Type B pancreatic cell (in vitro differentiated cells): ENCODE results near the gene NEDD4L. TPM values are rescaled to one million over a fixed set of nuclear protein-coding genes. Genes with fewer than 3 reads are reported as not detected.

Experiments used
- DNase-seq: peaks from one replicate; pipeline ENCODE4 v3.0.0; 2021; ENCODE audit warnings: mixed read lengths; ENCODE audit not compliant: unreplicated experiment; ENCODE audit errors: extremely low spot score
- H3K27ac Mint-ChIP-seq: 2 replicates; pipeline ENCODE4 v1.8.0; 2021; ENCODE audit warnings: mild to moderate bottlenecking, mixed read lengths
- H3K27me3 Mint-ChIP-seq: 2 replicates; pipeline ENCODE4 v1.8.0; 2021; ENCODE audit warnings: mixed read lengths
- H3K36me3 Mint-ChIP-seq: 2 replicates; pipeline ENCODE4 v1.8.0; 2021; ENCODE audit warnings: mixed read lengths
- H3K4me1 Mint-ChIP-seq: one replicate; pipeline ENCODE4 v1.8.0; 2021; ENCODE audit warnings: mixed read lengths; ENCODE audit not compliant: unreplicated experiment
- H3K4me3 Mint-ChIP-seq: 2 replicates; pipeline ENCODE4 v1.8.0; 2021; ENCODE audit warnings: mild to moderate bottlenecking, mixed read lengths
- H3K9me3 Mint-ChIP-seq: 2 replicates; pipeline ENCODE4 v1.8.0; 2021; ENCODE audit warnings: mixed read lengths
- total RNA-seq: library from RNA; stranded (reverse); gene quantifications from 2 replicates; pipeline ENCODE4 v1.2.1, GENCODE V29; 2021; ENCODE audit warnings: low replicate concordance
- TF ChIP-seq, protein P1 (sequence below): fragments of 200-600 bp; sonication (generic); conservative IDR thresholded peaks from 2 replicates; pipeline ENCODE4 v1.5.0; 2021; ENCODE audit warnings: antibody characterized with exemption, mild to moderate bottlenecking

NEDD4L gene
- total RNA-seq, 1 donor from 2014 or later, result 84.7 TPM

DNA sequence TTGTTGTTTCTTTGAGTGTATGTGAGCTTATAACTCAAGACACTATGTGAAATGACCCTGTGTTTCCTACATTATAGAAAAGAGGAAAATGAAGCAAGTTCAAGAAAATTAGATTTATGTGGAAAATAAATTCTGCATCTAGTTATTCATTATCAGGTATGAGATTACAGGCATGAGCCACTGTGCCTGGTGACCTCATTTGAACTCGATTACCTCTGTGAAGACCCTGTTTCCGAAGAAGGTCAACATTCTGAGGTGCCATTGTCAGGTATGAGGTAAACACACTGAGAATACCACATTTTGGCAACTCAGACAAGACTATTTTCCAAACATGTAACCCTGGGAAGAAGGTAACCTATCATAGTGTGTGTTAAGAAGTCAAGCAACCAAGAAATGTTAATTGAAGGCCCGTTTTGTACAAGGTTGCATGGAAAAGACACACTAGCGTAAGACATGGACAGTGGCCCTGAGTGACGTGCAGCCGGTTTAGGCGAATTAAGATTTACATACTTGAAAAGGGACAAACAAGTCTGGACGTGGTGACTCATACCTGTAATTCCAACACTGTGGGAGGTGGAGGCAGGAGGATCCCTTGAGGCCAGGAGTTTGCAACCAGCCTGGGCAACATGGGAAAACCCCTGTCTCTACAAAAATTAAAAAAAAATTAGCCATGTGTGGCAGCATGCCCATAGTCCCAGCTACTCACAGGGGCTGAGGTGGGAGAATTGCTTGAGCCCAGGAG, 186.6 kb downstream of the NEDD4L start:
- Mint-ChIP-seq H3K27ac (peak overlapping the region; percentile 90), H3K27me3 (no peaks in the 10 kb centered on the region), H3K4me3 (peak overlapping the region; percentile 9), H3K9me3 (no peaks in the 10 kb centered on the region), H3K36me3 (peaks cover 21% of the 10 kb centered on the region), H3K4me1 (peaks cover 74% of the 10 kb centered on the region)
- no peak for DNase-seq
- TF ChIP-seq, protein P1, sequence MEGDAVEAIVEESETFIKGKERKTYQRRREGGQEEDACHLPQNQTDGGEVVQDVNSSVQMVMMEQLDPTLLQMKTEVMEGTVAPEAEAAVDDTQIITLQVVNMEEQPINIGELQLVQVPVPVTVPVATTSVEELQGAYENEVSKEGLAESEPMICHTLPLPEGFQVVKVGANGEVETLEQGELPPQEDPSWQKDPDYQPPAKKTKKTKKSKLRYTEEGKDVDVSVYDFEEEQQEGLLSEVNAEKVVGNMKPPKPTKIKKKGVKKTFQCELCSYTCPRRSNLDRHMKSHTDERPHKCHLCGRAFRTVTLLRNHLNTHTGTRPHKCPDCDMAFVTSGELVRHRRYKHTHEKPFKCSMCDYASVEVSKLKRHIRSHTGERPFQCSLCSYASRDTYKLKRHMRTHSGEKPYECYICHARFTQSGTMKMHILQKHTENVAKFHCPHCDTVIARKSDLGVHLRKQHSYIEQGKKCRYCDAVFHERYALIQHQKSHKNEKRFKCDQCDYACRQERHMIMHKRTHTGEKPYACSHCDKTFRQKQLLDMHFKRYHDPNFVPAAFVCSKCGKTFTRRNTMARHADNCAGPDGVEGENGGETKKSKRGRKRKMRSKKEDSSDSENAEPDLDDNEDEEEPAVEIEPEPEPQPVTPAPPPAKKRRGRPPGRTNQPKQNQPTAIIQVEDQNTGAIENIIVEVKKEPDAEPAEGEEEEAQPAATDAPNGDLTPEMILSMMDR, result no peak

DNA sequence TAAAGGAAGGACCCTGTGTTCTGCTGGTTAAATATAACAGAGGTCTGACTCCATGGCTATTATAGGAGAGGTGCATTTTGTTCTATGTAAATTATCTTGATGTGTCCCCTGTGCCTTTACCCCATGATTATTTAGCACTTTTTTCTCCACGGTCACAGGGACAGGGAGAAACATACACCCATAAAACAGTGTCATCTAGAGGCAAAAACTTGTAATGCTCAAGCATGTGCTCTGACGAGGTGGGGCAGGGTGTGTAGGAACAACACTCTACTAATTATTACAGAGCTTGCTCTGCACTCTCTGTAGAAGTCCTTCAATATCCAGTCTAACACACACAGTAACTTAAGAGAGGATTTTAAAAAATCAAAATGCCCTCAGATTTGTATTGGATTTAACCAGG, 187.9 kb downstream of the NEDD4L start:
- H3K27ac Mint-ChIP-seq, result peak overlapping the region; percentile 90

DNA sequence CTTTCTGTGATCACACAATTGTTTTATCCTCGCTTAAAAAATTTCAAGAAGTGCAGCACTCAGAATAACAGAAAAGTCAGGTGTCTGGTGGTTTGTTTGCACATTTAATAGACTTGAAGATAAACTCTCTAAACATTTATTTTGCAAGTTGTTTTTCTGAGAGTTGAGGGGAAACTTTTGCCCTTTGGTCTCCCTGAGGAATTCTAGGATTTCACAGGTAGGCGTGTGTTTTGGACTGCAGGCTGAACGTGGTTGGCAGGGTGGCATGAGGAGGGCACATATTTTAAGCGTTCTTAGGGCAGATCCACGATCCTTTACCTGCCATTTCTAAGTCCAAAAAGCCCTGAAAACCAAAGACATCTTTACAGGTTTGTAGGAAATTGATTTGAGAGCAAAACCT, 188.6 kb downstream of the NEDD4L start:
- H3K9me3 Mint-ChIP-seq, result no peaks in the 10 kb centered on the region
- peaks cover 21% of the 10 kb centered on the region for H3K36me3 Mint-ChIP-seq
- no peak for DNase-seq
- H3K4me3 Mint-ChIP-seq, result peak overlapping the region; percentile 60
- peaks cover 53% of the 10 kb centered on the region for H3K4me1 Mint-ChIP-seq
- H3K27me3 Mint-ChIP-seq, result no peaks in the 10 kb centered on the region
- TF ChIP-seq, protein P1, result no peak
- peak overlapping the region; percentile 90 for H3K27ac Mint-ChIP-seq

More for the DNA sequence above, 187.9 kb downstream of the NEDD4L start:
- Mint-ChIP-seq H3K9me3 (no peaks in the 10 kb centered on the region), H3K4me1 (peaks cover 60% of the 10 kb centered on the region), H3K4me3 (peak overlapping the region; percentile 69), H3K36me3 (peaks cover 21% of the 10 kb centered on the region), H3K27me3 (no peaks in the 10 kb centered on the region)
- DNase-seq, result no peak
- TF ChIP-seq, protein P1, result peak; percentile 21

DNA sequence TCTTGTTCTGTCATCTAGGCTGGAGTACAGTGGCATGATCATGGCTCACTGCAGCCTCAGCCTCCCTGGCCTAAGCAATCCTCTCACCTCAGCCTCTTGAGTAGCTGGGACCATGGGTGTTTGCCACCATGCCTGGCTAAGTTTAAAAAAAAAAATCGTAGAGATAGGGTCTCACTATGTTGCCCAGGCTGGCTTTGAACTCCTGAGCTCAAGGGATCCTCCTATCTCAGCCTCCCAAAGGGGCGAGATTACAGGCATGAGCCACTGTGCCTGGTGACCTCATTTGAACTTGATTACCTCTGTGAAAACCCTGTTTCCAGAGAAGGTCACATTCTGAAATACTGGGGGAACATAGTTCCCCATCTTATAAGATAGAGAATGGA, 190.3 kb downstream of the NEDD4L start:
- no peaks in the 10 kb centered on the region for H3K27me3 Mint-ChIP-seq
- peaks cover 21% of the 10 kb centered on the region for H3K36me3 Mint-ChIP-seq
- peaks cover 47% of the 10 kb centered on the region for H3K4me1 Mint-ChIP-seq
- TF ChIP-seq, protein P1, result no peak
- DNase-seq, result no peak
- H3K9me3 Mint-ChIP-seq, result no peaks in the 10 kb centered on the region
- H3K27ac Mint-ChIP-seq, result peak overlapping the region; percentile 80
- no peak overlapping the region for H3K4me3 Mint-ChIP-seq

DNA sequence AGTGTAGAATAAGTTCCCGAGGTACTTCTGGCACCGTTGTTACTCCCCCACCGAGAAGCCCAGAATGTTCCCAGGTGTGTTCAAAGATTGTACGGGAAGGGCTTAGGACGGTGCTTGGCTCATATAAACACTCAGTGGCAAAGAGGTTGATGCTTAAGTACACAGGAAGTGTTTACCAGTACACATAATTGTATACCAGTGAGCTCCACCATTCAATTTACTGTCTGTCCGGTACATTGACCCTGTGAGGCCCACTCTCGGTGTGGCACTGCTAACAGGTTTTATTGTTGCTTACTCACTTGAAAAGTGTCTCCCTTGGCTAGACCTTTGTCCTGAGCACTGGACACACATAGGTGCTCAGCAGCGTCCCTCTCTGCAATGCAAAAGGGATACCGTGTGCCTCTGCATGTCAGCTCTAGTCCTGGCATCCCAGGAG, 191.0 kb downstream of the NEDD4L start:
- H3K9me3 Mint-ChIP-seq, result no peaks in the 10 kb centered on the region
- peaks cover 52% of the 10 kb centered on the region for H3K4me1 Mint-ChIP-seq
- TF ChIP-seq, protein P1, result no peak
- H3K27me3 Mint-ChIP-seq, result no peaks in the 10 kb centered on the region
- H3K36me3 Mint-ChIP-seq, result peaks cover 21% of the 10 kb centered on the region
- peak overlapping the region; percentile 80 for H3K27ac Mint-ChIP-seq
- no peak for DNase-seq
- H3K4me3 Mint-ChIP-seq, result peak overlapping the region; percentile 21
